Mesenteric fat pad (tissue), 1 donor: ENCODE results near the gene SEPTIN12. TPM values are rescaled to one million over a fixed set of nuclear protein-coding genes. Genes with fewer than 3 reads are reported as not detected.

Experiments
- DNase-seq: peaks from one replicate; pipeline ENCODE4 v3.0.0-alpha.2; 2020; ENCODE audit warnings: low spot score
- total RNA-seq: library from RNA; stranded (reverse); fragmentation: NEBNext Ultra II Directional; extraction: Animal tissue kit (Norgen Biotek cat#: 25700); gene quantifications from one replicate; pipeline ENCODE4 v1.2.1, GENCODE V29; 2021
- donor health status: DM: yes; HTN: yes; CAD: no.

The SEPTIN12 gene
- total RNA-seq, 1 donor from 2014 or later = not detected

GRCh38 chr16:4734063-4734729, 53.9 kb downstream of the SEPTIN12 start, which contains the start of the genes ANKS3 and DNAAF8:
TSS of gene ANKS3 (minus strand) at chr16:4734271. CDS start at chr16:4730149, 4,122 bp downstream.
TSS of gene DNAAF8 (plus strand) at chr16:4734537. CDS start at chr16:4736515, 1,978 bp downstream.
- peak; percentile 96 for DNase-seq

- no peak for DNase-seq
Observed at GRCh38 chr16:4733747-4734062, 54.4 kb downstream of the SEPTIN12 start.

- DNase-seq = no peak
Observed at GRCh38 chr16:4733211-4733742, 54.9 kb downstream of the SEPTIN12 start.

GRCh38 chr16:4729876-4730275, 58.3 kb downstream of the SEPTIN12 start:
- no peak for DNase-seq

GRCh38 chr16:4728676-4729075, 59.5 kb downstream of the SEPTIN12 start:
- no peak for DNase-seq

Other genes starting within 250 kb of the SEPTIN12 start
- gene CDIP1, start 249.6 kb downstream of the SEPTIN12 start, total RNA-seq = 24.8 TPM
- gene C16orf96, start 232.0 kb downstream of the SEPTIN12 start, total RNA-seq = 0.10 TPM
- gene UBALD1, start 173.5 kb downstream of the SEPTIN12 start, total RNA-seq = 20.9 TPM
- gene MGRN1, start 163.5 kb downstream of the SEPTIN12 start, total RNA-seq = 74.1 TPM
- gene NUDT16L1, start 94.8 kb downstream of the SEPTIN12 start, total RNA-seq = 19.4 TPM
- 16.4 TPM for gene ANKS3, start 54.1 kb downstream of the SEPTIN12 start, total RNA-seq
- gene DNAAF8, start 53.8 kb downstream of the SEPTIN12 start, total RNA-seq = 1.3 TPM
- 12.4 TPM for gene ZNF500, start 21.2 kb downstream of the SEPTIN12 start, total RNA-seq
- not detected for gene SMIM22, start 7.0 kb upstream of the SEPTIN12 start, total RNA-seq
- gene ROGDI, start 14.3 kb upstream of the SEPTIN12 start, total RNA-seq = 9.0 TPM
- 86.6 TPM for gene GLYR1, start 58.9 kb upstream of the SEPTIN12 start, total RNA-seq
- 54.3 TPM for gene UBN1, start 59.1 kb upstream of the SEPTIN12 start, total RNA-seq
- 10.9 TPM for gene PPL, start 148.8 kb upstream of the SEPTIN12 start, total RNA-seq
- 0.35 TPM for gene SEC14L5, start 170.0 kb upstream of the SEPTIN12 start, total RNA-seq
- gene NAGPA, start 245.6 kb upstream of the SEPTIN12 start, total RNA-seq = 12.1 TPM